ENCODE data around the gene SYNGR1. TPM values are rescaled to one million over a fixed set of nuclear protein-coding genes. Genes with fewer than 3 reads are reported as not detected.

SYNGR1 gene
- total and polyA plus RNA-seq, 12 donors = 29.8 to 85.8 (median 41.6) TPM

DNA sequence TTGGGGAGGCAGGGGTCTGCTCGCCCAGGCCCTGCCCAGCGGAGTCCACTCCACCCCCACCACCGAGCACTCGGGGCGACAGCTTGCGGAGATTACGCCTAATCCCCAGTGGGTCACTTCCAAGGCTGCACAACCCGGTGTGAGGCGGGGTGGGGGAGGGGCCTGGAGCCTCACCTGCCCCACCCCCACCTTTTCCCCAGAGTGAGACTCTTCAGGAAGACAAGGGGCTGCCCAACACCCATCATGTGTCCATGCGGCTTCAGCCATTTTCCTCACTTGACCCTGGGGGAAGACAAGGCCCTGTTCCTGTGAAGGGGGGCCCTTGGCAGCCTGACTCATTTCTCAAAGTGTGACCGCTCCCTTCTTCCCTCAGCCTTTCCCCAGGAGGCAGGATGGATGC lies 12.5 kb downstream of the SYNGR1 start:
- H3K27me3 ChIP-seq = no peaks in the 10 kb centered on the region
- WGBS, 2 donors = 71 to 72% methylated on average over 11 of the region's 11 CpGs
- ATAC-seq = no peak
- no peak overlapping the region for H3K4me3 ChIP-seq
- H3K36me3 ChIP-seq = peaks cover 0 to 13% (median 0%) of the 10 kb centered on the region in 9 donors
- H3K27ac ChIP-seq = no peak overlapping the region
- no peak for TF ChIP-seq CTCF (IDR thresholded peaks at IDR 0.05)
- peaks cover 0 to 21% (median 15%) of the 10 kb centered on the region in 9 donors for H3K4me1 ChIP-seq
- no peak for DNase-seq
- intact Hi-C loops (cut with DNase I) = no loop called here
- no peaks in the 10 kb centered on the region for H3K9me3 ChIP-seq

DNA sequence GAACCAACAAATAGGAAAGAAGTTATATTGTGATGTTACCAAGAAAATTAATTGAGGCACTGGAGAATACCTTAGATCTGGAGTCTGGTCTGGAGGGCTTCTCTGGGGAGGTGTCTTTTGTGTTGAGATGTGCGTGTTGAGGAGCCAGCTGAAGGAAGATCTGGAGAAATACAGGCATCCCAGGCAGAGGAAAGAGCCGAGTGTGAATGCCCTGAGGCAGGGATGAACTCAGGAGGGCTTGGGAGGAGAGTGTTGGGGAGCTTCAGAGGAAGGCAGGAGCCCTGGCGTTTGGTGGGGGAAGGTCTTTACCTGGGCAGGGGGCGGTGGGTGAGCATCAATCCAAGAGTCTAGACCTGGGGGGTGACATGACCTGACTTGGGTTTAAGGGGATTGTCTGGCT lies 13.1 kb downstream of the SYNGR1 start:
- 85 to 89% methylated on average over 4 of the region's 4 CpGs for WGBS, 2 donors
- intact Hi-C loops (cut with DNase I) = no loop called here
- no peak overlapping the region for H3K27ac ChIP-seq
- no peaks in the 10 kb centered on the region for H3K27me3 ChIP-seq
- peaks cover 0 to 13% (median 0%) of the 10 kb centered on the region in 9 donors for H3K36me3 ChIP-seq
- peaks cover 0 to 21% (median 15%) of the 10 kb centered on the region in 9 donors for H3K4me1 ChIP-seq
- no peaks in the 10 kb centered on the region for H3K9me3 ChIP-seq
- ATAC-seq = no peak
- no peak for TF ChIP-seq CTCF (IDR thresholded peaks at IDR 0.05)
- DNase-seq = no peak
- no peak overlapping the region for H3K4me3 ChIP-seq

GRCh38 chr22:39363751-39364515 lies 14.1 kb downstream of the SYNGR1 start:
- ATAC-seq = peak in 6 of 8 donors; percentile 14 to 48 (median 34)
- Histone ChIP-seq H3K27ac (peak overlapping the region in 8 of 10 donors; percentile 0 to 50 (median 34)), H3K9me3 (no peaks in the 10 kb centered on the region), H3K4me1 (peaks cover 0 to 29% (median 15%) of the 10 kb centered on the region in 9 donors), H3K36me3 (peaks cover 0 to 6% (median 0%) of the 10 kb centered on the region in 9 donors), H3K27me3 (no peaks in the 10 kb centered on the region), H3K4me3 (no peak overlapping the region)
- intact Hi-C loops (cut with DNase I) = no loop called here
- WGBS, 2 donors = 57 to 68% methylated on average over 19 of the region's 19 CpGs
- TF ChIP-seq CTCF (IDR thresholded peaks at IDR 0.05) = no peak
- DNase-seq = no peak

DNA sequence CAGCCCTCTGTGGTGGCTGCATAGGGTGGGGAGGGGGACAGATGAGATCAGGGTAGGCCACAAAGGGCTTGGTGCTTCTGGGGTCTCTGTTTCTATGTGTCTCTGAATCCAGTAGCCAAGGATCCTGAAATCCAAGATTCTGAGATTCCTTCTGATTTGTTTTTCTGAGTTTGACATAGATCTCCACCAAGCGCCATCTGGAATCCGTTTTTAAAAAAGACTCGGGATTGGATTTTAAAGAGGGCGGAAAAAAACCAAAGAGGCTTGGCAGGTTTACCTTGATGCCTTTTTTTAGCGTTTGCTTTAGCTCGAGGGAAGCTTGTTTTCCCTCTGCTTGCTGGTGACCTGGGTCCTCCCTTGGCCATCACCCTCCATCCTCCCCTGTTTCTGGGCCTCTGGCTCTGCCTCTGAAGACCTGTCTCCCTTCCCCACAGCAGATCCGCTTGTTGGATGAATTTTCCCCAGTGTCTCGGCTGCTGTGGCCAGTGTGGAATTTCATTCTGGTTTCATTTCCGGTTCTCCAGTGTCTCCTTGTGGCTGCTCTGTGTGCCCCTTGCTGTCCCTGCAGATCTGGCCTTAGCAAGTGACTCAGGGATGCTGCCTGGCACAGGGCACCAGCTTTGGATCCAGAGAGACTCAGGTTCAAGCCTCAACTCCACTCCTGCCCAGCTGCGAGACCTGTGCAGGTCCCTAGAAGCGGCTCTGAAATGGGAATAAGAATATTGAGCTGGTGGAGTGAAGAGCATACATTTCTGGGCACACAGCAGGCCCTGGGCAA lies 15.1 kb downstream of the SYNGR1 start:
- DNase-seq (no peak), ATAC-seq (peak in 2 of 8 donors; percentile 22 to 24)
- H3K27ac ChIP-seq = peak overlapping the region in 5 of 10 donors; percentile 0 to 49 (median 27)
- H3K4me1 ChIP-seq = peaks cover 0 to 29% (median 15%) of the 10 kb centered on the region in 9 donors
- peaks cover 0 to 4% (median 0%) of the 10 kb centered on the region in 9 donors for H3K36me3 ChIP-seq
- intact Hi-C loops (cut with DNase I) = no loop called here
- no peak overlapping the region for H3K4me3 ChIP-seq
- TF ChIP-seq CTCF (IDR thresholded peaks at IDR 0.05) = peak in 4 of 9 donors; percentile 9 to 25 (median 23)
- 66 to 69% methylated on average over 11 of the region's 11 CpGs for WGBS, 2 donors
- H3K27me3 ChIP-seq = no peaks in the 10 kb centered on the region
- no peaks in the 10 kb centered on the region for H3K9me3 ChIP-seq

Data from heart right ventricle (tissue), 16 donors.